ENCODE data around the gene UPK1B.

The UPK1B gene

GRCh38 chr3:119230745-119231144 lies 57.3 kb downstream of the UPK1B start:
- no peak overlapping the region for H3K27ac ChIP-seq (ENCODE audit: poor library complexity, severe bottlenecking)
- peaks cover 9% of the 10 kb centered on the region for H3K4me1 ChIP-seq (ENCODE audit: insufficient read depth, poor library complexity, severe bottlenecking)
- no peaks in the 10 kb centered on the region for H3K9me3 ChIP-seq (ENCODE audit: severe bottlenecking)
- H3K27me3 ChIP-seq (ENCODE audit: insufficient read depth, poor library complexity, severe bottlenecking): no peaks in the 10 kb centered on the region
- ATAC-seq (ENCODE audit: low read depth) (no peak), DNase-seq (ENCODE audit: low spot score) (no peak)
- peaks cover 53% of the 10 kb centered on the region for H3K36me3 ChIP-seq (ENCODE audit: low read depth)
- no peak for TF ChIP-seq CTCF (IDR thresholded peaks at IDR 0.05; ENCODE audit: poor library complexity, severe bottlenecking)
- no peak overlapping the region for H3K4me3 ChIP-seq (ENCODE audit: severe bottlenecking)

- peak overlapping the region; percentile 57 for H3K27ac ChIP-seq (ENCODE audit: poor library complexity, severe bottlenecking)
- no peaks in the 10 kb centered on the region for H3K9me3 ChIP-seq (ENCODE audit: severe bottlenecking)
- H3K36me3 ChIP-seq (ENCODE audit: low read depth): peaks cover 37% of the 10 kb centered on the region
- H3K27me3 ChIP-seq (ENCODE audit: insufficient read depth, poor library complexity, severe bottlenecking): no peaks in the 10 kb centered on the region
- no peak overlapping the region for H3K4me3 ChIP-seq (ENCODE audit: severe bottlenecking)
- ATAC-seq (ENCODE audit: low read depth): no peak
- no peak for DNase-seq (ENCODE audit: low spot score)
- TF ChIP-seq CTCF (IDR thresholded peaks at IDR 0.05; ENCODE audit: poor library complexity, severe bottlenecking): no peak
- H3K4me1 ChIP-seq (ENCODE audit: insufficient read depth, poor library complexity, severe bottlenecking): peaks cover 17% of the 10 kb centered on the region
Measured at GRCh38 chr3:119234610-119235009, 61.2 kb downstream of the UPK1B start.

- H3K27me3 ChIP-seq (ENCODE audit: insufficient read depth, poor library complexity, severe bottlenecking): no peaks in the 10 kb centered on the region
- H3K4me1 ChIP-seq (ENCODE audit: insufficient read depth, poor library complexity, severe bottlenecking): peaks cover 17% of the 10 kb centered on the region
- H3K9me3 ChIP-seq (ENCODE audit: severe bottlenecking): no peaks in the 10 kb centered on the region
- peak overlapping the region; percentile 57 for H3K27ac ChIP-seq (ENCODE audit: poor library complexity, severe bottlenecking)
- H3K4me3 ChIP-seq (ENCODE audit: severe bottlenecking): no peak overlapping the region
- TF ChIP-seq CTCF (IDR thresholded peaks at IDR 0.05; ENCODE audit: poor library complexity, severe bottlenecking): no peak
- H3K36me3 ChIP-seq (ENCODE audit: low read depth): peaks cover 32% of the 10 kb centered on the region
- DNase-seq (ENCODE audit: low spot score) (no peak), ATAC-seq (ENCODE audit: low read depth) (peak; percentile 81)
Measured at GRCh38 chr3:119235151-119235550, 61.8 kb downstream of the UPK1B start.

- no peaks in the 10 kb centered on the region for H3K9me3 ChIP-seq (ENCODE audit: severe bottlenecking)
- no peak overlapping the region for H3K4me3 ChIP-seq (ENCODE audit: severe bottlenecking)
- DNase-seq (ENCODE audit: low spot score) (no peak), ATAC-seq (ENCODE audit: low read depth) (no peak)
- no peaks in the 10 kb centered on the region for H3K27me3 ChIP-seq (ENCODE audit: insufficient read depth, poor library complexity, severe bottlenecking)
- H3K4me1 ChIP-seq (ENCODE audit: insufficient read depth, poor library complexity, severe bottlenecking): peaks cover 22% of the 10 kb centered on the region
- peaks cover 28% of the 10 kb centered on the region for H3K36me3 ChIP-seq (ENCODE audit: low read depth)
- H3K27ac ChIP-seq (ENCODE audit: poor library complexity, severe bottlenecking): no peak overlapping the region
- TF ChIP-seq CTCF (IDR thresholded peaks at IDR 0.05; ENCODE audit: poor library complexity, severe bottlenecking): no peak
Measured at GRCh38 chr3:119236756-119237155, 63.4 kb downstream of the UPK1B start.

- no peak for TF ChIP-seq CTCF (IDR thresholded peaks at IDR 0.05; ENCODE audit: poor library complexity, severe bottlenecking)
- H3K27ac ChIP-seq (ENCODE audit: poor library complexity, severe bottlenecking): no peak overlapping the region
- H3K4me1 ChIP-seq (ENCODE audit: insufficient read depth, poor library complexity, severe bottlenecking): peaks cover 22% of the 10 kb centered on the region
- no peak for DNase-seq (ENCODE audit: low spot score)
- no peak for ATAC-seq (ENCODE audit: low read depth)
- no peak overlapping the region for H3K4me3 ChIP-seq (ENCODE audit: severe bottlenecking)
- no peaks in the 10 kb centered on the region for H3K27me3 ChIP-seq (ENCODE audit: insufficient read depth, poor library complexity, severe bottlenecking)
- H3K36me3 ChIP-seq (ENCODE audit: low read depth): peaks cover 28% of the 10 kb centered on the region
- no peaks in the 10 kb centered on the region for H3K9me3 ChIP-seq (ENCODE audit: severe bottlenecking)
Measured at GRCh38 chr3:119237299-119237698, 63.9 kb downstream of the UPK1B start.

Data from RWPE2 (cell line).